H54 (cell line): ENCODE data around the gene OSBPL5.
A peak's percentile ranks its signal among the peaks of the same experiment; 100 is the strongest.
"Not testable (repeated sequence)": the region's sequence is repeated elsewhere in the genome, so short reads cannot be mapped to it uniquely, and the experiment has no call there.

Experiments
- DNase-seq: peaks from one replicate; pipeline ENCODE4 v3.0.0; 2011; ENCODE audit warnings: low spot score, mixed read lengths; ENCODE audit not compliant: insufficient read length
- FAIRE-seq: peaks from 3 replicates; lab custom pipeline; 2011; peaks lifted over from hg19 to GRCh38; lab: Jason Lieb, UNC
- POLR2A ChIP-seq: IDR thresholded peaks from 2 replicates; pipeline ENCODE4 v1.6.1; 2011; ENCODE audit warnings: low read depth, mild to moderate bottlenecking, low read length

The OSBPL5 gene

GRCh38 chr11:3080733-3081385 lies 84.3 kb downstream of the OSBPL5 start:
- DNase-seq (no peak), FAIRE-seq (no peak)
- no peak for TF ChIP-seq POLR2A

- FAIRE-seq (no peak), DNase-seq (no peak)
- no peak for TF ChIP-seq POLR2A
These were observed 85.0 kb downstream of the OSBPL5 start for GRCh38 chr11:3080104-3080503.

GRCh38 chr11:3077846-3078440 lies 87.2 kb downstream of the OSBPL5 start:
- DNase-seq: no peak
- FAIRE-seq: no peak
- TF ChIP-seq POLR2A: no peak

GRCh38 chr11:3077189-3077836 lies 87.8 kb downstream of the OSBPL5 start:
- no peak for TF ChIP-seq POLR2A
- DNase-seq (no peak), FAIRE-seq (no peak)

- FAIRE-seq (no peak), DNase-seq (no peak)
- TF ChIP-seq POLR2A: no peak
These were observed 90.1 kb downstream of the OSBPL5 start for GRCh38 chr11:3074912-3075589.

GRCh38 chr11:3073029-3073435 lies 92.1 kb downstream of the OSBPL5 start:
- TF ChIP-seq POLR2A: no peak
- DNase-seq: no peak
- no peak for FAIRE-seq

GRCh38 chr11:3069425-3069824 lies 95.7 kb downstream of the OSBPL5 start:
- no peak for FAIRE-seq
- no peak for TF ChIP-seq POLR2A
- no peak for DNase-seq

GRCh38 chr11:3066308-3066707 lies 98.8 kb downstream of the OSBPL5 start:
- DNase-seq, FAIRE-seq: not testable (repeated sequence)

GRCh38 chr11:3064709-3065108 lies 100.4 kb downstream of the OSBPL5 start:
- not testable (repeated sequence) for DNase-seq, FAIRE-seq

GRCh38 chr11:3063876-3064275 lies 101.2 kb downstream of the OSBPL5 start:
- FAIRE-seq, DNase-seq: not testable (repeated sequence)

GRCh38 chr11:3063432-3063831 lies 101.7 kb downstream of the OSBPL5 start:
- DNase-seq, FAIRE-seq: not testable (repeated sequence)

GRCh38 chr11:3060436-3061025 lies 104.6 kb downstream of the OSBPL5 start:
- FAIRE-seq (no peak), DNase-seq (no peak)
- TF ChIP-seq POLR2A: no peak

- DNase-seq: peak; percentile 78
- peak; percentile 58 for FAIRE-seq
- TF ChIP-seq POLR2A: no peak
These were observed 106.1 kb downstream of the OSBPL5 start for GRCh38 chr11:3058753-3059664.
